Measurements from ENCODE around the gene FRMD1.

DNA sequence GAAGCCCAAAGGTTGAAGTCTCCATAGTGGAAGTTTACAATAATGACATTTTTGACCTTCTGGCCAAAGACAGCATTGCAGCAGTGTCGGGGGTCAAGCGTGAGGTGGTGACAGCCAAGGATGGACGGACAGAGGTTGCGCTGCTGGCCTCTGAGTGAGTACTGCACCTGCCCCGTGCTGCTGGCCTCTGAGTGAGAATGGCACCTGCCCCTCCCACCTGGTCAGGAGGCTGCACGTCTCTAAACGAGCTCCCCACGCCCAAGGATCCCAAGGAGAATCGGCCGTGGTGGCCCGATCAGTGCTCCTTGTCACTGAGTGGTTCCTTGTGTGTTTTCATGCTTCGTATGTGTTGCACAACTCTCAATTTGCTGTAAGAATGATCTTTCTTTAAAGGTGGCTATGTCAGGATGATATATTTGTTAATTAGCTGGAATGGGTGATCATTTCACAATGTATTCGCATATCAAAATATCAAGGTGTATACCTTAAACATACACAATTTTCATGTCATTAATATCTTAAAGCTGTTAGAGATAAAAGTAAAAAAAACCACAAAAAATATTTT, 40.4 kb downstream of the FRMD1 start:
- TF ChIP-seq, protein P1, sequence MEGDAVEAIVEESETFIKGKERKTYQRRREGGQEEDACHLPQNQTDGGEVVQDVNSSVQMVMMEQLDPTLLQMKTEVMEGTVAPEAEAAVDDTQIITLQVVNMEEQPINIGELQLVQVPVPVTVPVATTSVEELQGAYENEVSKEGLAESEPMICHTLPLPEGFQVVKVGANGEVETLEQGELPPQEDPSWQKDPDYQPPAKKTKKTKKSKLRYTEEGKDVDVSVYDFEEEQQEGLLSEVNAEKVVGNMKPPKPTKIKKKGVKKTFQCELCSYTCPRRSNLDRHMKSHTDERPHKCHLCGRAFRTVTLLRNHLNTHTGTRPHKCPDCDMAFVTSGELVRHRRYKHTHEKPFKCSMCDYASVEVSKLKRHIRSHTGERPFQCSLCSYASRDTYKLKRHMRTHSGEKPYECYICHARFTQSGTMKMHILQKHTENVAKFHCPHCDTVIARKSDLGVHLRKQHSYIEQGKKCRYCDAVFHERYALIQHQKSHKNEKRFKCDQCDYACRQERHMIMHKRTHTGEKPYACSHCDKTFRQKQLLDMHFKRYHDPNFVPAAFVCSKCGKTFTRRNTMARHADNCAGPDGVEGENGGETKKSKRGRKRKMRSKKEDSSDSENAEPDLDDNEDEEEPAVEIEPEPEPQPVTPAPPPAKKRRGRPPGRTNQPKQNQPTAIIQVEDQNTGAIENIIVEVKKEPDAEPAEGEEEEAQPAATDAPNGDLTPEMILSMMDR (conservative IDR thresholded peaks at IDR 0.05) = no peak
- TF ChIP-seq EZH2 (IDR thresholded peaks at IDR 0.05; ENCODE audit: low read depth) = no peak

Data from PC-9 (cell line).